GM23248 (cell line): Measurements from ENCODE around the gene CLDN24.

Source experiments
- EZH2 ChIP-seq: fragments of 200-600 bp; sonication (generic); IDR thresholded peaks from 2 replicates; pipeline ENCODE4 v1.6.1; 2018; ENCODE audit warnings: antibody characterized with exemption, mild to moderate bottlenecking; ENCODE audit not compliant: insufficient read depth, poor library complexity, severe bottlenecking
- EZH2phosphoT487 ChIP-seq: fragments of 200-600 bp; sonication (generic); IDR thresholded peaks from 2 replicates; pipeline ENCODE4 v1.6.1; 2018; ENCODE audit warnings: antibody characterized with exemption, moderate library complexity, mild to moderate bottlenecking, low read depth; ENCODE audit not compliant: insufficient read depth

DNA sequence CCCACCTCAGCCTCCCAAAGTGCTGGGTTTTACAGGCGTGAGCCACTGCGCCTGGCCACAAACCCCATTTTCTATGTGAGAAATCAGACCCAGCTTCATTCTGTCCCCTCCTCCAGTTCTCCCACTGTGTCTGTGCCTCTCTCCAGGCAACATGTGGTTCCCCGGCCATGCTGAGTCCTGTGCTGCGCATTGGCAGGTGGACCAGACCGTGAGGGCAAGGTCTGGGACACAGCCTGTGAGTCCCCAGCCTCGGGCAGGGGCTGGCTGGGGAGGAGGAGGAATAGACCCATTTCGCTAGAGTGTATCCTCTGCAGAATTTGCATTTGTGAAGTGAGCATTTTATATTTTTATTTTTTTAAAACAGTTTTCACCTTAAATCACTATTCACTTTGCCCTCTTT, 21.5 kb upstream of the CLDN24 start:
- TF ChIP-seq EZH2: no peak
- no peak for TF ChIP-seq EZH2phosphoT487
